ENCODE data around the gene PCDHA1.

DNA sequence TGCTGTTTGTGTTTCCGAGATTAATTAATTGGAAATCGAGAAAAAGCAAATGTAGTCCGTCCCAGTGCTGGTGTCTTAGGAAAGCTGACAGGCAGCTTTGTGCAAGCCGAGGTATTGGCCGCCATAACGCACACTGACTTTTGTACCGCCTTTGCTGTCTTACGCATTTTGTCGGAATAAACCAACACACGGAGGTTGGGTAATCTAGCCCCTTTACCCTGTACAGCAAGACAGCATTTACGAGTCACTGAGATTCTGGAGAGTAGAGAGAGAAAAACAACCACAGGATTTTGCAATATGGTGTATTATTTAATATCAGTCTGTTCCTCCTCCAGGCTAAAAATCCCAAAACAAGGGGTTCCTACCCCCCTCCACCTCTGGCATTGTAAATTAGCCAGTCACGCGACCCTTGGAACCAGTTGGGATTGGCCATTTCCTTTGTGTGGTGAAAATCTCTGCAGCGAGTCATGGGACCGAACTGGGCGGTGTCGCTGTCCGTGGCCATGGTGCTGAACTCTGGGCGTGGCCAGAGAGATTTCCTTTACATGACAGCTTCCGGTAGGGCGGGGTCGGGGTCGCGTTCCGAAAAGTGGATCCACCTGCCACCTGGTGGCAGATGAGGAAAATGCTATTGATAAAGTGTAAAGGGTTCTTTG is 255.0 kb downstream of the PCDHA1 start:
- TF ChIP-seq, protein P1, sequence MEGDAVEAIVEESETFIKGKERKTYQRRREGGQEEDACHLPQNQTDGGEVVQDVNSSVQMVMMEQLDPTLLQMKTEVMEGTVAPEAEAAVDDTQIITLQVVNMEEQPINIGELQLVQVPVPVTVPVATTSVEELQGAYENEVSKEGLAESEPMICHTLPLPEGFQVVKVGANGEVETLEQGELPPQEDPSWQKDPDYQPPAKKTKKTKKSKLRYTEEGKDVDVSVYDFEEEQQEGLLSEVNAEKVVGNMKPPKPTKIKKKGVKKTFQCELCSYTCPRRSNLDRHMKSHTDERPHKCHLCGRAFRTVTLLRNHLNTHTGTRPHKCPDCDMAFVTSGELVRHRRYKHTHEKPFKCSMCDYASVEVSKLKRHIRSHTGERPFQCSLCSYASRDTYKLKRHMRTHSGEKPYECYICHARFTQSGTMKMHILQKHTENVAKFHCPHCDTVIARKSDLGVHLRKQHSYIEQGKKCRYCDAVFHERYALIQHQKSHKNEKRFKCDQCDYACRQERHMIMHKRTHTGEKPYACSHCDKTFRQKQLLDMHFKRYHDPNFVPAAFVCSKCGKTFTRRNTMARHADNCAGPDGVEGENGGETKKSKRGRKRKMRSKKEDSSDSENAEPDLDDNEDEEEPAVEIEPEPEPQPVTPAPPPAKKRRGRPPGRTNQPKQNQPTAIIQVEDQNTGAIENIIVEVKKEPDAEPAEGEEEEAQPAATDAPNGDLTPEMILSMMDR (IDR thresholded peaks at IDR 0.05), result peak in 5 of 7 experiments; percentile 35 to 86 (median 61)
- TF ChIP-seq POLR2A (IDR thresholded peaks at IDR 0.05) (no peak), EP300 (IDR thresholded peaks at IDR 0.05) (no peak), POLR2AphosphoS5 (IDR thresholded peaks at IDR 0.05) (peak; percentile 29 to 53 (median 51))
